Sciatic nerve (tissue), 2 donors: Measurements from ENCODE around the gene WDR3. TPM values are rescaled to one million over a fixed set of nuclear protein-coding genes. Genes with fewer than 3 reads are reported as not detected.
A peak's percentile ranks its signal among the peaks of the same experiment; 100 is the strongest.
"Not testable (repeated sequence)": the region's sequence is repeated elsewhere in the genome, so short reads cannot be mapped to it uniquely, and the experiment has no call there.

Experiments
- ATAC-seq: fragments of 200-7000 bp; cut with Tn5 transposase; one replicate; pipeline ENCODE4 v1.9.1; 2020; ENCODE audit warnings: mild to moderate bottlenecking, moderate library complexity
- DNase-seq: peaks from one replicate; pipeline ENCODE4 v3.0.0-alpha.2; 2020; ENCODE audit warnings: low spot score
- intact Hi-C: fragments of 100-400 bp; cut with DNase I; formaldehyde crosslinking; loops from one replicate; pipeline ENCODE4 v1.14.2; 2022
- total RNA-seq: library from RNA; stranded (reverse); fragmentation: NEBNext Ultra II Directional; extraction: Animal tissue kit (Norgen Biotek cat#: 25700); gene quantifications from one replicate; pipeline ENCODE4 v1.2.1, GENCODE V29; 2021
- donor health status: DM: no; HTN: no; CAD: no.
- donor health status: DM: no; HTN: no; CAD: no.

The WDR3 gene
- 18.5 TPM for total RNA-seq

DNA sequence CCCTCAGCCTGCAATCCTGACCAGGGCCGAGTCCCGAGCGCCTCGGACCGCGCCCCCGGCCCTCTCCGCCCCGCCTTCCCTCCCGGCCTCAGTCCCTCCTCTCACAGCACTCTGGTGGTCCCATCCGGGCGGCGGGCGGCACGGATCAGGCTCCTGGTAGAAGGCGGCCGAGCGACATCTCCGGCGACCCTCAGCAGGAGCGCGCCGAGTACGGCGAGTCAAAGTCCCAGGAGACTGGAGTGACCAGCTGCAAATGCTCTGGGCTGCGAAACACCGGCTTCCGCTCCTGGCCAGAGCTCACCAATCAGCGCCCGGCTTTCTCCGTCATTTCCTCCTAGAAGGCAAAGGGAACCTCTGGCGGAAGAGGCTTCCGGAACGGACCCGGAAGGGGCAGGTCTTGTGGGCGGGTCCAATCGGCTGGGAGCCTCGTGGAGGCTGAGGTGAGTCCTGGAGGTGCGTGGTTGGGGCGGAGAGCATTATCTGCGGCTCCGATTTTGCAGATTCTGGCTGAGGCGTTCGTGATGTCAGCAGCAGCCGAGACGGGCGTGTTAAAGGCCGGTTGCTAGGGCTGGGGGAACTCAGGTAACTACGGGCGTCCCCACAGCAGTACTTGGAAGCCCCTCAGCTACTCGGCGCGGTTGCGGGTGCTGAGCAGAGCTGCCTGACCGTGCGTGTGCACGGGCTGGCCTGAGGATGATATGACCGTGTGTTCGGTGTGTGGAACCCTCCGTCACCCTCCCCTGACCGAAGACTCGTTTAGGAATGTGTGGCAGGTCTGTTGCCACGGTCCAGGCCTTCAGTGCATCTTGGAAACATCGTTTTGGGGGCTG lies at the start of gene WDR3, which contains the start of gene GDAP2:
TSS of gene WDR3 (plus strand) at position 397 of the 830 bp plus-strand sequence. CDS start 3,581 bp downstream, outside the sequence.
TSS of gene GDAP2 (minus strand) at position 279 of the 830 bp plus-strand sequence. CDS start 9,264 bp downstream, outside the sequence.
- ATAC-seq = peak; percentile 100
- intact Hi-C loops = no loop called here
- DNase-seq = peak; percentile 97

DNA sequence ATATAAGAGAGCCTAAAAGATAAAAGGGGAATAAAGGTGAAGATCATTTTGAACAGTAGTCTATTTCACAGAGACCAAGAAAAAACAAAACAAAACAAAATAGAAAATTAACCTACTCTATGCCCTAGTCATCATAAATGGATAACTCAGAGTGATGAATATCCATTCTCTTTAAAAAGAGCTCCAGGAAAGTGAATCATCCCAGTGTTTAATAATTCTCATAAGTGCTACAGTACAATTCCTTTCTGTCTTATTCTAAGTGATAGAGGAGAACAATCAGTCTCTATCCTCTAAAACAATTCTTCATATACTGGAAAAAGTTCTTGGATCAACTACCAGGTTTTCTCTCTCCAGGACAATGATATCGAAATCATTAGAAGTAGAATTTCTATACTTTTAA lies 45.9 kb upstream of the WDR3 start:
- DNase-seq = no peak
- no peak for ATAC-seq
- intact Hi-C loops = no loop called here

DNA sequence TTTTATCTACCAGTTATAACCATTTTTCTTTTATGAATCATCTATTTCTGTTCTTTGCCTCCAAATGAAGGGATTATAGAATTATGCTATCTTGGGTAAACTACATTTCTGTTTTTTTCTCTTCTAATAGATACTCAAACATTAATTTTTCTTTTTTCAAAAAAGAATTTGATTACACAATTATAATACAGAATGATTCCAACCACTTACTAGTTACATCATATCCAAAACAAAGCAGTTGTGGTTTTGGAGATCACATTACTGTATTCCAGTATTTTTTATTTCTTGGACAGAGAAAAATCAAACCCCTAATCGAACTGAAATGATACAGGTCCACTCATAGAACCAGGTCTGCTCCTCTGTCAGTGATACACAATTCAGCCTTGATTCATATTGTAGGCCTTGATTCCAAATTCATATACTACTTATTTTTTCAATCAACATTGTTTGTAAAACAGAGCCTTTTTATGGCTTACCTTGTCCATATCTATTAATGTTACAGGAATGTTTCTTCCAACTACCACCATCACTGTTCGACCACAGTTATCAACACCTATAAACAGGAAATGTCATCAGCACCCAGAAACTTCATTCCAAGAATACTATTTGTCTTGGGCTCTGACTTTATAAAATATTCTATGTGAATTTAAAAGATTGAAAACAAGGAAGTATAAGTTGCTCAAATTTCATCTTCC lies 43.3 kb upstream of the WDR3 start:
- no peak for DNase-seq
- intact Hi-C loops = no loop called here
- ATAC-seq = no peak

DNA sequence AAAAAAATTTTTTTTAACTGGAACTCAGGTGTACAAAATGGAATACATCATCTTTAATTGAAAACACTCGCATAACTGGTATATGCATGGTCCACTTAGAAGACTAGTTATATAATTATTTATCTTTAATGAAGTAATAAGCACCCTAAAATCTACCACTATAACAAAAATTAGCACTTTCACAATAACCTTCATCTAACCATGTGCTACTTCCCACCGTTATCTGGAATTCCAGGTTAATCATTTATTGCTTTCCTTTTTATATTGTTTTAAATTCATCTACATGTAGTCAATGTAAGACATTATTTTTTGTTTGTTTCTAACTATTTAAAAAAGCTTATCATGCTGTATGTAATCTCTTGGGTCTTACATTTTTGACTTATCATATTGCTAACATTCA lies 39.1 kb upstream of the WDR3 start:
- no peak for ATAC-seq
- no peak for DNase-seq
- intact Hi-C loops = no loop called here

DNA sequence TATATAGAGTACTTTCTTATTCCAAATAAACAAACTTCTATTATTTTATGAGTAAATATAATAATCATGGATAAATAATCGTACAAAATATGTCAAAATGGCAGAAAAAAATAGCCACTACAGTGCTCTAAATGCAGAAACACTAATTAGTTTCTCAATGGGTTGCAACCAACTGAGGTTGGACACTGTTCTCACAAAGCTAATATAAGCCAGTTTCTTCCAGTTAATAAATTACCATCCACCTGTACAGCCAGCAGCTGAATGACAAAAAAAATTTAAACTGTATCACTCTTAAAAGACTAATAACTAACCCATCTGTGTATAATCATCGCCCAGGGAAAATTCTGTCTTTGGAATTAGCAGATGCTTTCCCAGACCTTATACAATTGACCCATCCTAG lies 37.0 kb upstream of the WDR3 start:
- intact Hi-C loops = no loop called here
- no peak for DNase-seq
- ATAC-seq = no peak

DNA sequence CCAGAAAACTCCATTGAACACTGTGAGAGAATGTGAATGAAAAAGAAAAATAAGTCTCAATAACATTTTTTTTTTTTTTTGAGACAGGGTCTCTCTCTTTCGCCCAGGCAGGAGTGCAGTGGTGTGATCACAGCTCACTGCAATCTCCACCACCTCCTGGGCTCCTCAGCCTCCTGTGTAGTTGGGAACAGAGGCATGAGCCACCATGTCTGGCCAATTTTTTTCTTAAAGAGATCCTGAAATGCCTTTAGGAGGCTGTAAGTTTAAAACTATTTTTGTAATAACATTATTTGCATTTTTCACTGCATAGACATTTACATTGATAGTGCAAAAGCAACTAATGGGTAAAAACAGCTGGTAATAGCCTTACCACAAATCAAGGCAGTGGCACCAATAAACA lies 35.5 kb upstream of the WDR3 start:
- no peak for ATAC-seq
- intact Hi-C loops = no loop called here
- DNase-seq = no peak

DNA sequence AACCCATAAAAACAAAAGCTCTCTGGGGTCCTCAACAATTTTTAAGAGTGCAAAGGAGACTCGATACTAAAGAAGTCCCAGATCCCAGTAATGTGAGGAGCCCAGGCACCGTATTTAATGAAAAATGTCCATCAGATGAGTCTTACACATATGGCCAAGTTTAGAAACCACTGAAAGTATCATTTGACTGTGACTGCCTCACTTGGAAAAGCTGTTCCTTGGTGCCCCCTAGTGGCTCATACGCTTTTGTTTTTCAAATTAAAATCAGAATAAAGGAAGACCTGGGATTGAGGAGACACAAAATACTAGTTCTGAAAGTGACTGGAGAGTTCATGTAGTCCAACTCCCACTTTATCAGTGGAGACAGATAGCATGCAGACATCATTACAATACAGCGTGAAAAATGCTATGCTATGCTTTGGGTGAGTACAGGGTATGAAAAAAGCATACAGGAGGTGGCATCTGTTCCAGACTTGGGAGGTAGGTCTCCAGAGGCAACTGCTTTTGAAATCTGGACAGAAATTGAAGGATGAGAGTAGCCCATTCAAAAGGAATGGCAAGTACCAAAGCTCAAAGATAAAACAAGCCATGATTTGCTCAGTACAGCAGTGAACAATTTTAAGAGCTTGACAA lies 33.9 kb upstream of the WDR3 start:
- DNase-seq (peak; percentile 77), ATAC-seq (peak; percentile 66)
- intact Hi-C loops = no loop called here

DNA sequence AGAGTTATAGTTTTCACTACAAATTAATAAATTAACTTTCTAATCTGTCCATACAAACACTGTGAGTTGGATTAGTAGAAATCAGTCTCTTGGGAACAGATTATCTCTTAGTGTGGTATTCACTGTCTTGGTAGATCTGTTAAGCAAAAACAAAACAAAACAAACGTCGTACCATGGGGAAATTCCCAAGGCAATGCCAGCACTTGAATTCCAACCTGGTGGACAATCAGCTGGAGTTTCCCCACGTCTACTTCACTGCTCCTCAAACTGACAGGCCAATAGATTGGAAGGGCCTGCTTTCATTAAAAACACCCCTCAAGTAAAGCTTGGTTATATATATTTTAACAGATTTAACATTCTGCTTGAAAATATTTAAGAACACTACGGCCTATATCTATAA lies 32.0 kb upstream of the WDR3 start:
- no peak for ATAC-seq
- DNase-seq = no peak
- intact Hi-C loops = no loop called here

DNA sequence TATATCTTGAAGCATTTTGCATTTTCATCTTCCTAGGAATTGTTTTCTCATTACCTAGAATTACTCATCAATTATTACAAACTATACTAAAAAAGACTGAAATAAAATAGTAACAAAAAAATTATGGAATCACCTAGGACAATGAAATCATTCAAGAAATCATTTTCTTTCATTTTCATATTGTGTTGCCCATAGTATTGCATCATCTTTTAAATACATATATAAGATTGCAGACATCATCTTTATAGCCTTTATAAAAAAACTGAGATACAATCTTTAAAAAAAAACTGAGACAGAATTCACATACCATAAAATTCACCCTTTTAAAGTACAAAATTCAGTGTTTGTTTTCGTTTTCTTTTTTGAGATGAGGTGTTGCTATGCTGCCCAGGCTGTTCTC lies 29.7 kb upstream of the WDR3 start:
- intact Hi-C loops = no loop called here

DNA sequence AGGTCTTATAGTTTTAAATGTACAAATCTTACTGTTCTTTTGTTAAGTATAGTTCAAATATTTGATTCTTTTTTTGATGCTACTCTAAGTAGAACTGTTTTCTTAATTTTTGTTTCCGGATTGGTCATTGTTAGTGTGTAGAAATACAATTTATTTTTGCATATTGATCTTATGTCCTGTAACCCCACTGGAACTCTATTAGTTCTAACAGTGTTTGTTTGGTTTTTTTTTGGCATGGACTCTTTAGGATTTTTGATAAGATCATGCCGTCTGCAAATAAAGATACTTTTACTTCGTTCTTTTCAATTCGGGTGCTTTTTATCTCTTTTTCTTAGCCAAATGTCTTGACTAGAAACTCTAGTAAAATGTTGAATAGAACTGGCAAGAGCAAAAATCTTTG lies 26.6 kb upstream of the WDR3 start:
- intact Hi-C loops = no loop called here
- no peak for DNase-seq
- ATAC-seq = no peak

More for the DNA sequence above, 29.7 kb upstream of the WDR3 start:
- ATAC-seq (no peak), DNase-seq (no peak)

DNA sequence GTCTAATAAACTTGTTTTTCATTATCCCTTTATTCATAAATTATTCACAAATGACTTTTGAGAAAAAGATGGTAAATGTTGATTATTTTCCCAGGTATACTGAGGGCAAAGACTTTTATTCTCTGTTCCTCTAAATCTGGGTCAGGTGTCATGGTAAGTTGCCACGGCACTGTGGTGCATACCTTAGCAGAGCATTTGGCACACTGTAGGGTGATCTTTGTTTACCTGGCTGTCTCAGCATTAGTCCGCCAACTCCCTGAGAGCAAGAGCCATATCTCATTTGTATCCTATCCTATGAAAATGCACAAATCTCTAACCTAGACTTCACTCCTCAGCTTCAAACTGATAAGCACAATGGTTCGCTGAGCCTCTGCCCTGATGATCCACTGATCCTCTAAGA lies 25.1 kb upstream of the WDR3 start:
- no peak for ATAC-seq
- intact Hi-C loops = no loop called here
- DNase-seq = no peak

DNA sequence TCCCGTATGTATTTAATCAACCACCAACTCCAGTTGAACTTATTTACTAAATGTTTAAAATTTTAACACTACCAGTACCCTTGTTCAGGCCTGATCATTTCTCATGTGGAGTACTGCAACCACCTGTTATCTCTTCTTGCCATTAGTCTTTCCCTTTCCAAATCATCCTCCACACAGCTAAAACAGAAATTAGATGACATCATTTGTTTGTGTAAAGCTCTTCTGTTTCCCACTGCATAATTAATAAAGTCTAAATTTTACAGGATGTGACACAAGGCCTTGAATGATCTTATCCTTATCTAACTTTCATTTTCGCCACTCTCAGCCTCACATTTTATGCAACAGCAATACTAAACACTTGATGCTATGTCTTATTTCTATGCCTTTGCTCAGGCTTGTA lies 24.5 kb upstream of the WDR3 start:
- ATAC-seq (no peak), DNase-seq (no peak)
- intact Hi-C loops = no loop called here

DNA sequence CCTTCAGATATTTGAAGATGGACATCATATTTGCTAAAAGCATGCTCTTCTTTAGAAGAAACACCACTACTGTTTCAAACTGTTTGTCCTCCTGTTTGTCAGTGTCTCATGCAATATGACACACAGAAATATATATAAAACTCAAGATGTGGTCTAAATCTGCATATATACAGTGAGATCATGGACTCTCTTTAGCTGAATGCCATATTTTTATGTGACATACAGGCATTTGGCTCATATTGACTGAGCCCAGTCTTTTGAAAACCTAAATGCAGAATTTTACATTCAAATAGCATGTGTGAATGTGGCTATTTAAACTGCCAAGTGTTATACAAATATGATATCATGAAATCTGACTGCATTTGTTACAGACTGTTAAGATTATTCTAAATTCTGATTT lies 18.5 kb upstream of the WDR3 start:
- intact Hi-C loops = no loop called here
- ATAC-seq = no peak
- DNase-seq = no peak

DNA sequence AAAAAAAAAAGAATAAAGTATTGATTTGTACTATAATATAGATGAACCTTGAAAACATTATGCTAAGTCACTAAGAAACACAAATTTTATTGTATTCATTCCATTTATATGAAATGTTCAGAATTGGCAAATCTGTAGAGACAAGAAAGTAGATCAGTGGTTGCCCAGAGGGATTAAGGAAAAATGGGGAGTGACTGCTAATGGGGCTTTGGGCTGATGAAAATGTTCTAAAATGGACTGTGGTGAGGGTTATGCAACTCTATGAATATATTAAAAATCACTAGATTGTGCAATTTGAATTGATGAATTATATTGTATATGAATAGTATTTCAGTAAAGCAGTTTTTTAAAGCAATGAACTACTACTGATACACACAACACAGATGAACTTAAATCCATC lies 10.2 kb upstream of the WDR3 start:
- DNase-seq (no peak), ATAC-seq (no peak)
- intact Hi-C loops = no loop called here

DNA sequence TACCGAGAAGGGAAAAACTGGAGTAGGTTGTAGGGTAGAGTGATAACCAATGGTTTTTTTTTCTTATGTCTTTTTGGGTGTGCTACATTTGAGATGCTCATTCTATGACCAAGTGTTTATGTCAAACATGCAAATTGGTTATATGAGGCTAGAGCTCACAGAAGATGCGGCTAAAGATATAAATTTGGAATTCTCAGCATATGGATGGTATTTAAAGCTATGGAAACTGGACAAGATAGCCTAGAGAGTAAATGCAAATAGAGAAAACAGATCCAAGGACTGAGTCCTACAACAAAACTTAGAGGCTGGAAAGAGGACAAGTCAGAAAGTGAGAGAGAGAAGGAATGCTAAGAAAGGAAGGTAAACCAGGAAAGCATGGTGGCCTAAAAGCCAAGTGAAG lies 7.5 kb upstream of the WDR3 start:
- intact Hi-C loops = no loop called here
- DNase-seq (no peak), ATAC-seq (no peak)

DNA sequence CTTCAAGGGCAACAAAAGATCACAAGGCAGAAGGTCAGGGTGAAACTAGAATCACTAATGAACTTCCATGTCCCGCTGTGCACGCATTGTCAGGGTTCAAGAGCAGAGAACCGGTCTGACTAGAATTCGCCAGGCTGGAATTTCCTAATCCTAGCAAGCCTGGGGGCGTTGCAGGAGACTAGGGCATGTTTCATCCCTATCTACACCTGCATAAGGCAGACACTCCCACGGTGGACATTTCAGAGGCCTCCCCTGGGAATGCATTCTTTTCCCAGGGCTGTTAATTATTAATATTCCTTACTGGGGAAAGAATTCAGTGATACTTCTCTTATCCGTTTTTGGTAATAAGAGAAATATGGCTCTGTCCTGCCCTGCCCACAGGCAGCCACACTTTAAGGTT lies 6.8 kb upstream of the WDR3 start:
- DNase-seq, ATAC-seq, intact Hi-C loops: not testable (repeated sequence)

DNA sequence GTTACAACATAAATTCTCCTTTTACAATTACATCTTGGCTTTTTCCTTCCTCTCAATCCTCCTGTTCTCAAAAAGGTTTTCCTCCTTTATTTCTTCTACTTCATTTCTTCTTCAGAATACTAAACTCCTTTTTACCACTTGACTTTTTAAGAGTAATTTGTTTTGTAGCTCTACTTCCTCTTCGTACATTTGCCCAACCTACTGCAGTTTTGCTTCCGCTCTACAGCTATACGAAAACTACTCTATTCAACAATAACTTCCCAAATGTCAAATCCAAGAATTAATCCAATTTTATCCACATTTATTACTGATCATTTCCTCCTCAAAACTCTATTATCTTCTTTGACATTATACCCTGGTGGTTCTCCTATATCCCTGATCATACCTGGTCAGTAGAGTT lies 3.6 kb upstream of the WDR3 start:
- DNase-seq = no peak

DNA sequence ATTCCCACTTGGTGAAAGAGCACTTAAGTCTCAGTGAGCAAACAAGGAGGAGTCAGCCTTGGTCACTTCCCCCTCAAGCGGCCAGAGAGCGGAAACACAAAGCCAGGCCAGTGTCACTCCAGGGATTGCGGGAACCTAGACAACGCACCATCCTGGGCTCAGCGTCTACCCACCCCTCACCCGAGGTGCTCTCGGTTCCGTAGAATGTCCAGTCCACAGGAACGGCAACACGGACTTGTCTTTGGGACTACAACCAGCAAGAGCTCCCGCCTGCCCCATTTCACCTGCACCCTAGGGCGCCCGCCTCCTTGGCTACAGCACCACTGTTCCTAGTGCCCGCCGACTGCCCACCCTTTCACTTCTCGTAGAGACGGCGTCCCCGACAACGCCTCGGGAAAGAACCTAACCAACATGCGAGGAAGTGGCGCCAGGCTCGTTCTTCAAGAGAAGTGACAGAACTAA lies 627 bp upstream of the WDR3 start:
- intact Hi-C loops = no loop called here
- DNase-seq = no peak
- ATAC-seq = peak; percentile 78

More for the DNA sequence above, 3.6 kb upstream of the WDR3 start:
- ATAC-seq = no peak
- intact Hi-C loops = no loop called here

DNA sequence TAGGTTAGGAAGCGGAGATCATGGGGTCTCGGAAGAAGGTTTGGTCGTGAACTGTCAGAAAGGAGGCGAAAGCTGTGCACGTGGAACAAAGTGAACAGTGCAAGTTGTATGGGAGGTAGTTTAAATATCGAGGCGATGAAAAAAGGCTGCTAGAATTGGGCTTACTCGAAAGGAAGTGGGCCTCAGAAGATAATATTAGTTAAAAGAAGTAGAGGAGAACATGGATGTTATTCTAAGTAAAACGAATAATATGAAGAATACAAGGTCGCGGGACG lies 571 bp downstream of the WDR3 start:
- ATAC-seq = no peak
- DNase-seq = no peak
- intact Hi-C loops = no loop called here

DNA sequence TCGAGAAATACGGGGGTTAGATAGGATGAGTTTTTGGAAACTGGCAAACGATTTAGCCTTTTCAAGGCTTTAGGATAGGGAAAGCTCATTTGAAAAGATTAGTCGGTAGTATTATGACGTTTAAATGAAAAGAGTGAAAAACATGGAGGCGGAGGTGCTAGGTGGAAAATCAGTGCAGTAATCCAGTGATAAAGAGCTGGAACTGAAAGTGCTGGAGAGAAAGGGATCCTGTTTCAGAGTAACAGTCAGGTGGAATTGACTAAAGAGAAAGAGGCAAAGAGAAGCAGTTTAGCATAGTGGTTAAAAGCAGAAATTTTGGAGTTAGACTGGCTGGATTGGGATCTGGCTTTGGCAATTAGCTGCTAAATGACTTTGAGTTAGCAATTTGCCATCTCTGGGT lies 945 bp downstream of the WDR3 start:
- DNase-seq (no peak), ATAC-seq (no peak)
- intact Hi-C loops = no loop called here
